Lower lobe of right lung (tissue), 2 donors: ENCODE results near the gene HOXD13. TPM values are rescaled to one million over a fixed set of nuclear protein-coding genes. Genes with fewer than 3 reads are reported as not detected.

ENCODE experiments used
- ATAC-seq, 2 donors: fragments of 200-7000 bp; cut with Tn5 transposase; one replicate each; pipeline ENCODE4 v1.9.1; 2020 to 2022; ENCODE audit warnings: mild to moderate bottlenecking in 2 of 2, moderate library complexity in 2 of 2
- DNase-seq: peaks from one replicate; pipeline ENCODE4 v3.0.0-alpha.2; 2020
- H3K27ac ChIP-seq: fragments of 200-600 bp; one replicate; pipeline ENCODE4 v1.8.0; 2022
- H3K27me3 ChIP-seq: fragments of 200-600 bp; one replicate; pipeline ENCODE4 v1.8.0; 2022; ENCODE audit warnings: low read depth
- H3K36me3 ChIP-seq: fragments of 200-600 bp; one replicate; pipeline ENCODE4 v1.8.0; 2022; ENCODE audit warnings: mild to moderate bottlenecking
- H3K4me1 ChIP-seq: fragments of 200-600 bp; one replicate; pipeline ENCODE4 v1.8.0; 2022
- H3K4me3 ChIP-seq: fragments of 200-600 bp; one replicate; pipeline ENCODE4 v1.8.0; 2022; ENCODE audit warnings: mild to moderate bottlenecking
- H3K9me3 ChIP-seq: fragments of 200-600 bp; one replicate; pipeline ENCODE4 v1.8.0; 2022
- CTCF ChIP-seq: fragments of 200-600 bp; IDR thresholded peaks from one replicate; pipeline ENCODE4 v1.8.0; 2022; ENCODE audit warnings: antibody characterized with exemption, mild to moderate bottlenecking
- intact Hi-C: fragments of 100-400 bp; cut with DNase I; formaldehyde crosslinking; loops from one replicate; pipeline ENCODE4 v1.11.0; 2022
- total RNA-seq: library from RNA; stranded (reverse); fragmentation: NEBNext Ultra II Directional; extraction: Animal tissue kit (Norgen Biotek cat#: 25700); gene quantifications from one replicate; pipeline ENCODE4 v1.2.1, GENCODE V29; 2021
- donor health status: DM: no; HTN: yes; CAD: no; lungs with severe emphysema.

Gene HOXD13
- total RNA-seq, 1 donor from 2014 or later = not detected

- no peak for TF ChIP-seq CTCF
- ATAC-seq = no peak
- H3K4me3 ChIP-seq = no peak overlapping the region
- no peaks in the 10 kb centered on the region for H3K36me3 ChIP-seq
- DNase-seq = no peak
- intact Hi-C loops = no loop called here
- H3K9me3 ChIP-seq = no peaks in the 10 kb centered on the region
- H3K27me3 ChIP-seq = peaks cover 98% of the 10 kb centered on the region
- peaks cover 29% of the 10 kb centered on the region for H3K4me1 ChIP-seq
- H3K27ac ChIP-seq = no peak overlapping the region
Observed at GRCh38 chr2:176104316-176105077, 12.0 kb downstream of the HOXD13 start.

- Histone ChIP-seq H3K4me3 (no peak overlapping the region), H3K4me1 (peaks cover 29% of the 10 kb centered on the region)
- TF ChIP-seq CTCF = no peak
Observed at GRCh38 chr2:176105078-176105729, 12.7 kb downstream of the HOXD13 start.

GRCh38 chr2:176105730-176106580, 13.4 kb downstream of the HOXD13 start:
- no peak for TF ChIP-seq CTCF
- peaks cover 29% of the 10 kb centered on the region for H3K4me1 ChIP-seq
- no peak for DNase-seq
- peaks cover 98% of the 10 kb centered on the region for H3K27me3 ChIP-seq
- no peak overlapping the region for H3K27ac ChIP-seq
- no peak for ATAC-seq
- H3K36me3 ChIP-seq = no peaks in the 10 kb centered on the region
- H3K9me3 ChIP-seq = no peaks in the 10 kb centered on the region
- H3K4me3 ChIP-seq = no peak overlapping the region
- intact Hi-C loops = no loop called here

More at GRCh38 chr2:176105078-176105729, 12.7 kb downstream of the HOXD13 start:
- Histone ChIP-seq H3K36me3 (no peaks in the 10 kb centered on the region), H3K27ac (no peak overlapping the region), H3K9me3 (no peaks in the 10 kb centered on the region), H3K27me3 (peaks cover 98% of the 10 kb centered on the region)
- intact Hi-C loops = no loop called here
- DNase-seq (no peak), ATAC-seq (no peak)

GRCh38 chr2:176106581-176107539, 14.3 kb downstream of the HOXD13 start, which contains the start of gene HOXD11:
HOXD11 (plus strand) TSS chr2:176107280; CDS start chr2:176107356, 76 bp downstream.
- ATAC-seq (peak; percentile 25 to 56), DNase-seq (no peak)
- peak within 1 kb of the TSS; percentile 27 for H3K4me3 ChIP-seq
- no peak within 1 kb of the TSS for H3K27ac ChIP-seq
- peaks cover 29% of the 10 kb centered on the region for H3K4me1 ChIP-seq
- intact Hi-C loops = no loop called here
- no peak for TF ChIP-seq CTCF
- H3K27me3 ChIP-seq = peaks cover 98% of the 10 kb centered on the region
- no peaks in the 10 kb centered on the region for H3K9me3 ChIP-seq
- no peaks in the 10 kb centered on the region for H3K36me3 ChIP-seq
